CD4-positive, alpha-beta T cell (primary cell): Measurements from ENCODE around the gene ENTPD2. TPM values are rescaled to one million over a fixed set of nuclear protein-coding genes. Genes with fewer than 3 reads are reported as not detected.

Experiments
- ATAC-seq: fragments of 200-7000 bp; cut with Tn5 transposase; one replicate; pipeline ENCODE4 v1.10.0; 2022; ENCODE audit warnings: mild to moderate bottlenecking; ENCODE audit not compliant: poor library complexity
- CTCF ChIA-PET: fragments of 350-600 bp; sonication (Branson Sonifier 250); formaldehyde crosslinking; loops from one replicate; lab custom pipeline; 2021; ENCODE audit warnings: antibody characterized with exemption, inconsistent platforms; lab: Charles Lee
- POLR2A ChIA-PET: fragments of 350-600 bp; sonication (Branson Sonifier 250); formaldehyde crosslinking; loops from one replicate; lab custom pipeline; 2021; ENCODE audit warnings: antibody characterized with exemption, inconsistent platforms; lab: Charles Lee
- DNase-seq, 14 experiments: peaks; one replicate each; pipeline ENCODE4 v3.0.0-alpha.2; 2013 to 2020; ENCODE audit warnings: mixed read lengths in 2 of 14
- H3K27ac ChIP-seq, 2 donors: one replicate each; pipeline versions ENCODE4 v1.5.1 to v1.7.0; 2013; ENCODE audit warnings: low read length in 2 of 2, low read depth in 1 of 2, mild to moderate bottlenecking in 1 of 2
- H3K27me3 ChIP-seq, 2 experiments: 1 replicate in 1 of 2; 2 replicates in 1 of 2; pipeline versions ENCODE4 v1.6.1 to v1.7.0; 2013; ENCODE audit warnings: low read length in 2 of 2, control low read depth in 1 of 2, mild to moderate bottlenecking in 1 of 2, moderate library complexity in 1 of 2; ENCODE audit not compliant: insufficient read depth in 2 of 2, control insufficient read depth in 1 of 2
- H3K36me3 ChIP-seq: one replicate; pipeline ENCODE4 v1.6.1; 2013; ENCODE audit warnings: low read length, control low read depth; ENCODE audit not compliant: insufficient read depth
- H3K4me1 ChIP-seq: one replicate; pipeline ENCODE4 v1.6.1; 2013; ENCODE audit warnings: low read length, control low read depth; ENCODE audit not compliant: insufficient read depth
- H3K4me3 ChIP-seq: one replicate; pipeline ENCODE4 v1.5.1; 2013; ENCODE audit warnings: mild to moderate bottlenecking, low read length, moderate library complexity
- H3K9me3 ChIP-seq, 2 experiments: 1 replicate in 1 of 2; 2 replicates in 1 of 2; pipeline versions ENCODE4 v1.6.1 to v1.7.0; 2013; ENCODE audit warnings: low read length in 2 of 2, mild to moderate bottlenecking in 2 of 2, control low read depth in 1 of 2, moderate library complexity in 1 of 2; ENCODE audit not compliant: control insufficient read depth in 1 of 2, insufficient read depth in 1 of 2
- H3K27ac Mint-ChIP-seq: one replicate; pipeline ENCODE4 v1.8.0; 2020; ENCODE audit warnings: mixed read lengths
- H3K27me3 Mint-ChIP-seq: one replicate; pipeline ENCODE4 v1.8.0; 2021; ENCODE audit warnings: mixed read lengths
- H3K36me3 Mint-ChIP-seq: one replicate; pipeline ENCODE4 v1.8.0; 2021; ENCODE audit warnings: low read depth, mixed read lengths
- H3K4me1 Mint-ChIP-seq: one replicate; pipeline ENCODE4 v1.8.0; 2021; ENCODE audit warnings: low read depth, mixed read lengths
- H3K4me3 Mint-ChIP-seq: one replicate; pipeline ENCODE4 v1.8.0; 2020; ENCODE audit warnings: mild to moderate bottlenecking, mixed read lengths
- H3K9me3 Mint-ChIP-seq: one replicate; pipeline ENCODE4 v1.8.0; 2020; ENCODE audit warnings: mixed read lengths
- CTCF ChIP-seq: fragments of 200-600 bp; IDR thresholded peaks from one replicate; pipeline ENCODE4 v1.8.0; 2022; ENCODE audit warnings: antibody characterized with exemption, mild to moderate bottlenecking
- intact Hi-C, 2 experiments: fragments of 100-400 bp; cut with DNase I in 1 of 2; cut with micrococcal nuclease in 1 of 2; formaldehyde crosslinking; loops; one replicate each; pipeline versions ENCODE4 v1.15.1 to v1.9.0; 2023 to 2025; cut with DNase I, micrococcal nuclease
- total RNA-seq, 174 experiments: library from RNA in 2 of 174; stranded (reverse) in 2 of 174; gene quantifications; one replicate each; pipeline ENCODE4 v1.2.3 and lab custom pipeline; 2021 to 2026

The ENTPD2 gene
- total RNA-seq, 2 experiments from 2014 or later = not detected

DNA sequence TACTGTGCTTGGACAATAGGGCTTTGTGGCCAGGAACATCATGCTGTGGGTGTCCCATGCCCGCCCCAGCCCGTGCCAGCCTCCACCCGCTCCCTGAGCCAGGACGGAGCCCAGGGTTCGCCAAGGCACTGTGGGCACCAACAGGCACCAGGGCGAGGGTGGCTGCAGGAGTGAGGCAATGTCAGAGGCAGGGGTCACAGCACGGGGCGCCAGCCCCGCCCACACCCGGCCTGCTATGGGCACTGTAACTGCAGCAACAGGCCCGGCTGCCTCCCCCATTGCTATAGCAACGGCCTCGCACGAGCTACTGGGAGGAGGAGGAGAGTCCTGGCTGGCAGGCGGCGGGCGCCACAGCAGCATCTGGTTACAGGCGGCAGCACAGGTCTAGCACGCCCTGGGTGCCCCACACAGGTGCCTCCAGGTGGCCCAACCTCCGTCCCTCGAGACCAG, 28.3 kb downstream of the ENTPD2 start:
- no peak overlapping the region for H3K4me3 Mint-ChIP-seq
- intact Hi-C loops = loop anchor here in 1 of 2 experiments (5.0 kb wide), 1 partner anchor 138 kb away; the partner anchor contains the start of gene TRAF2
- H3K27me3 ChIP-seq = no peaks in the 10 kb centered on the region
- no peaks in the 10 kb centered on the region for H3K36me3 ChIP-seq
- DNase-seq (peak in 1 of 14 experiments; percentile 56), ATAC-seq (no peak)
- no peaks in the 10 kb centered on the region for H3K9me3 Mint-ChIP-seq
- TF ChIP-seq CTCF = no peak
- no peaks in the 10 kb centered on the region for H3K36me3 Mint-ChIP-seq
- H3K27ac ChIP-seq = no peak overlapping the region
- POLR2A ChIA-PET = interaction anchor here (2.2 kb wide), 1 partner anchor 34 kb away, joined by 12 read pairs; the partner anchor contains the start of gene PAXX
- no peak overlapping the region for H3K4me3 ChIP-seq
- peaks cover 22% of the 10 kb centered on the region for H3K4me1 Mint-ChIP-seq
- H3K27ac Mint-ChIP-seq = no peak overlapping the region
- no peaks in the 10 kb centered on the region for H3K27me3 Mint-ChIP-seq
- no peaks in the 10 kb centered on the region for H3K9me3 ChIP-seq
- peaks cover 64% of the 10 kb centered on the region for H3K4me1 ChIP-seq
- CTCF ChIA-PET = interaction anchor here (1.1 to 2.1 kb wide), 3 partner anchors 10 to 164 kb away, joined by 3 to 12 read pairs (median 3); no protein-coding TSS in a partner anchor

DNA sequence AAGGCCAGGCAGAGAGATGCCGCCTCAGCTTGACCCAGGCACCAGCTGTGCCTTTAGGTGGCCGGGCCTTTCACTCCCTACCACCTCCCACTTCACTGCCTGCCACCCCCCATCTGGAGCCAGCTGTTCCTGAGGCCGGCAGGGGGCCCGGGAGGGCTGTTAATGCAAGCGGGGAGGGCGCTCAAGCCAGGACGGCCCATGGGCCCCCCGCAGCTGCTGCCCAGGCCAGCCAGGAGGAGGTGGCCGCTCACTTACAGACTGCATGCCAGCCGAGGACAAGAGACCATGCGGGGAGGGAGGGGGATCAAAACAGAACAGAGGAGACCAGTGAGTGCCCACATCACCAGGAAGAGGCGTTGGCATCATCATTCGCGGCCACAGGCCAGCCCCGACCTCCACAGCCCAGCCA, 30.3 kb downstream of the ENTPD2 start:
- intact Hi-C loops = no loop called here
- H3K27ac ChIP-seq = no peak overlapping the region
- no peak for TF ChIP-seq CTCF
- no peak overlapping the region for H3K4me3 ChIP-seq
- Mint-ChIP-seq H3K36me3 (no peaks in the 10 kb centered on the region), H3K27me3 (no peaks in the 10 kb centered on the region), H3K27ac (no peak overlapping the region), H3K4me3 (no peak overlapping the region), H3K4me1 (peaks cover 13% of the 10 kb centered on the region), H3K9me3 (no peaks in the 10 kb centered on the region)
- peaks cover 8% of the 10 kb centered on the region for H3K36me3 ChIP-seq
- CTCF ChIA-PET = interaction anchor here (1.1 kb wide), 1 partner anchor 11 kb away, joined by 6 read pairs; no protein-coding TSS in a partner anchor
- no peaks in the 10 kb centered on the region for H3K27me3 ChIP-seq
- POLR2A ChIA-PET = interaction anchor here (1.5 kb wide), 1 partner anchor 31 kb away, joined by 6 read pairs; the partner anchor contains the start of gene PAXX
- ATAC-seq (no peak), DNase-seq (no peak)
- H3K9me3 ChIP-seq = no peaks in the 10 kb centered on the region
- H3K4me1 ChIP-seq = peaks cover 44% of the 10 kb centered on the region

- Mint-ChIP-seq H3K4me1 (peaks cover 13% of the 10 kb centered on the region), H3K9me3 (no peaks in the 10 kb centered on the region), H3K27me3 (no peaks in the 10 kb centered on the region), H3K4me3 (no peak overlapping the region), H3K36me3 (no peaks in the 10 kb centered on the region), H3K27ac (no peak overlapping the region)
- TF ChIP-seq CTCF = no peak
- DNase-seq (no peak), ATAC-seq (no peak)
- H3K4me1 ChIP-seq = peaks cover 41% of the 10 kb centered on the region
- no peak overlapping the region for H3K27ac ChIP-seq
- H3K4me3 ChIP-seq = no peak overlapping the region
- CTCF ChIA-PET = interaction anchor here (1.1 kb wide), 1 partner anchor 12 kb away, joined by 6 read pairs; no protein-coding TSS in a partner anchor
- intact Hi-C loops = no loop called here
- H3K36me3 ChIP-seq = peaks cover 8% of the 10 kb centered on the region
- H3K9me3 ChIP-seq = no peaks in the 10 kb centered on the region
- POLR2A ChIA-PET = interaction anchor here (1.0 to 1.5 kb wide), 2 partner anchors 12 to 31 kb away, joined by 3 to 6 read pairs; partner anchors contain the start of gene PAXX
- no peaks in the 10 kb centered on the region for H3K27me3 ChIP-seq
Measured at GRCh38 chr9:137023157-137023556, 30.7 kb downstream of the ENTPD2 start.
